ENCODE results near the gene PARP15.
"Not testable (repeated sequence)": the region's sequence is repeated elsewhere in the genome, so short reads cannot be mapped to it uniquely, and the experiment has no call there.

PARP15 gene

GRCh38 chr3:122577409-122578031, at the start of gene PARP15:
Gene PARP15, plus strand, starts transcription at chr3:122577650. Its CDS starts 18 bp downstream, at chr3:122577668.
- no peak for DNase-seq

GRCh38 chr3:122530164-122530563, 47.3 kb upstream of the PARP15 start:
- DNase-seq = no peak

- no peak for DNase-seq
These were observed 44.0 kb upstream of the PARP15 start for GRCh38 chr3:122533480-122533879.

GRCh38 chr3:122533931-122534334, 43.5 kb upstream of the PARP15 start:
- no peak for DNase-seq

- DNase-seq = no peak
These were observed 41.4 kb upstream of the PARP15 start for GRCh38 chr3:122535964-122536631.

GRCh38 chr3:122536632-122537001, 40.8 kb upstream of the PARP15 start:
- DNase-seq = no peak

GRCh38 chr3:122538956-122539490, 38.4 kb upstream of the PARP15 start:
- DNase-seq = no peak

GRCh38 chr3:122546151-122546550, 31.3 kb upstream of the PARP15 start:
- DNase-seq = no peak

- no peak for DNase-seq
These were observed 29.4 kb upstream of the PARP15 start for GRCh38 chr3:122548076-122548475.

GRCh38 chr3:122548619-122549018, 28.8 kb upstream of the PARP15 start:
- no peak for DNase-seq

- DNase-seq = no peak
These were observed 24.3 kb upstream of the PARP15 start for GRCh38 chr3:122553171-122553570.

GRCh38 chr3:122555275-122556071, 22.0 kb upstream of the PARP15 start:
- peak; percentile 23 for DNase-seq

GRCh38 chr3:122557356-122557755, 20.1 kb upstream of the PARP15 start:
- DNase-seq = no peak

GRCh38 chr3:122558605-122559004, 18.8 kb upstream of the PARP15 start:
- DNase-seq = no peak

- no peak for DNase-seq
These were observed 17.5 kb upstream of the PARP15 start for GRCh38 chr3:122559906-122560305.

- DNase-seq = peak; percentile 63
These were observed 16.8 kb upstream of the PARP15 start for GRCh38 chr3:122560680-122561079.

- no peak for DNase-seq
These were observed 14.3 kb upstream of the PARP15 start for GRCh38 chr3:122562923-122563716.

GRCh38 chr3:122563717-122564025, 13.8 kb upstream of the PARP15 start:
- no peak for DNase-seq

- peak; percentile 87 for DNase-seq
These were observed 13.1 kb upstream of the PARP15 start, which contains the start of the genes DTX3L and PARP9 for GRCh38 chr3:122564155-122564912. Gene DTX3L, plus strand, starts transcription at chr3:122564338. Its CDS starts 89 bp downstream, at chr3:122564427. Gene PARP9, minus strand, starts transcription at chr3:122564300. Its CDS starts 4,680 bp downstream, at chr3:122559620.

GRCh38 chr3:122568131-122568530, 9.3 kb upstream of the PARP15 start:
- DNase-seq = not testable (repeated sequence)

GRCh38 chr3:122568755-122569154, 8.7 kb upstream of the PARP15 start:
- no peak for DNase-seq

- no peak for DNase-seq
These were observed 4.5 kb upstream of the PARP15 start for GRCh38 chr3:122572940-122573412.
